Measurements from ENCODE around the gene ATRNL1. TPM values are rescaled to one million over a fixed set of nuclear protein-coding genes. Genes with fewer than 3 reads are reported as not detected.

Gene ATRNL1
- total RNA-seq, 1 experiment from 2014 or later, result 28.7 TPM

DNA sequence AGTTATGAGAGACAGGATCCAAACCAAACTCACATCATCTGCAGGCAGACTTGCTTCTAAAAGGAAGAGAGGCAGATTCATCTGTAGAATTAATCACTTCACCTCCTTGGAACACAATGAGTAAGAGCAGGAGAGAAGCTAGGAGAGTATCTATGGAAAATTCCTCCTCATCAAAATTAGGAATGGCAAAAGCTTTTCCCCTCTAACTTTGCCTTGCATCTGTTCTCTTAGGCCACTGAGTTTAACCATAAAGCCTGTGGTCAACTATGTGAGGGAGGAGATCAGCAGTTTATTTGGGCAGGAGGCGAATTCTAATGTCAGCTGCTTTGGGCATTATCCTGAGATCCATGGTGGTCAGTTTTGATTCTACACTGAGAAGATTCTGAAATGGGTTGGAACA, 618.1 kb downstream of the ATRNL1 start (continued):
- TF ChIP-seq, protein P1, sequence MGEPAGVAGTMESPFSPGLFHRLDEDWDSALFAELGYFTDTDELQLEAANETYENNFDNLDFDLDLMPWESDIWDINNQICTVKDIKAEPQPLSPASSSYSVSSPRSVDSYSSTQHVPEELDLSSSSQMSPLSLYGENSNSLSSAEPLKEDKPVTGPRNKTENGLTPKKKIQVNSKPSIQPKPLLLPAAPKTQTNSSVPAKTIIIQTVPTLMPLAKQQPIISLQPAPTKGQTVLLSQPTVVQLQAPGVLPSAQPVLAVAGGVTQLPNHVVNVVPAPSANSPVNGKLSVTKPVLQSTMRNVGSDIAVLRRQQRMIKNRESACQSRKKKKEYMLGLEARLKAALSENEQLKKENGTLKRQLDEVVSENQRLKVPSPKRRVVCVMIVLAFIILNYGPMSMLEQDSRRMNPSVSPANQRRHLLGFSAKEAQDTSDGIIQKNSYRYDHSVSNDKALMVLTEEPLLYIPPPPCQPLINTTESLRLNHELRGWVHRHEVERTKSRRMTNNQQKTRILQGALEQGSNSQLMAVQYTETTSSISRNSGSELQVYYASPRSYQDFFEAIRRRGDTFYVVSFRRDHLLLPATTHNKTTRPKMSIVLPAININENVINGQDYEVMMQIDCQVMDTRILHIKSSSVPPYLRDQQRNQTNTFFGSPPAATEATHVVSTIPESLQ (CRISPR knock-in tag; IDR thresholded peaks at IDR 0.05), result no peak
- TF ChIP-seq CREB1 (CRISPR knock-in tag; IDR thresholded peaks at IDR 0.05), result no peak
- no peak for TF ChIP-seq IRF2 (CRISPR knock-in tag; IDR thresholded peaks at IDR 0.05; ENCODE audit: borderline replicate concordance, low read depth)
- no peak for TF ChIP-seq FOXP1 (CRISPR knock-in tag; IDR thresholded peaks at IDR 0.05; ENCODE audit: borderline replicate concordance)
- TF ChIP-seq FOXK1 (CRISPR knock-in tag; IDR thresholded peaks at IDR 0.05), result no peak
- no peak for TF ChIP-seq MXD4 (CRISPR knock-in tag; IDR thresholded peaks at IDR 0.05; ENCODE audit: borderline replicate concordance)
- TF ChIP-seq ELF4 (CRISPR knock-in tag; IDR thresholded peaks at IDR 0.05; ENCODE audit: low read depth), result no peak
- TF ChIP-seq, protein P2, sequence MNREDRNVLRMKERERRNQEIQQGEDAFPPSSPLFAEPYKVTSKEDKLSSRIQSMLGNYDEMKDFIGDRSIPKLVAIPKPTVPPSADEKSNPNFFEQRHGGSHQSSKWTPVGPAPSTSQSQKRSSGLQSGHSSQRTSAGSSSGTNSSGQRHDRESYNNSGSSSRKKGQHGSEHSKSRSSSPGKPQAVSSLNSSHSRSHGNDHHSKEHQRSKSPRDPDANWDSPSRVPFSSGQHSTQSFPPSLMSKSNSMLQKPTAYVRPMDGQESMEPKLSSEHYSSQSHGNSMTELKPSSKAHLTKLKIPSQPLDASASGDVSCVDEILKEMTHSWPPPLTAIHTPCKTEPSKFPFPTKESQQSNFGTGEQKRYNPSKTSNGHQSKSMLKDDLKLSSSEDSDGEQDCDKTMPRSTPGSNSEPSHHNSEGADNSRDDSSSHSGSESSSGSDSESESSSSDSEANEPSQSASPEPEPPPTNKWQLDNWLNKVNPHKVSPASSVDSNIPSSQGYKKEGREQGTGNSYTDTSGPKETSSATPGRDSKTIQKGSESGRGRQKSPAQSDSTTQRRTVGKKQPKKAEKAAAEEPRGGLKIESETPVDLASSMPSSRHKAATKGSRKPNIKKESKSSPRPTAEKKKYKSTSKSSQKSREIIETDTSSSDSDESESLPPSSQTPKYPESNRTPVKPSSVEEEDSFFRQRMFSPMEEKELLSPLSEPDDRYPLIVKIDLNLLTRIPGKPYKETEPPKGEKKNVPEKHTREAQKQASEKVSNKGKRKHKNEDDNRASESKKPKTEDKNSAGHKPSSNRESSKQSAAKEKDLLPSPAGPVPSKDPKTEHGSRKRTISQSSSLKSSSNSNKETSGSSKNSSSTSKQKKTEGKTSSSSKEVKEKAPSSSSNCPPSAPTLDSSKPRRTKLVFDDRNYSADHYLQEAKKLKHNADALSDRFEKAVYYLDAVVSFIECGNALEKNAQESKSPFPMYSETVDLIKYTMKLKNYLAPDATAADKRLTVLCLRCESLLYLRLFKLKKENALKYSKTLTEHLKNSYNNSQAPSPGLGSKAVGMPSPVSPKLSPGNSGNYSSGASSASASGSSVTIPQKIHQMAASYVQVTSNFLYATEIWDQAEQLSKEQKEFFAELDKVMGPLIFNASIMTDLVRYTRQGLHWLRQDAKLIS (CRISPR knock-in tag; IDR thresholded peaks at IDR 0.05; ENCODE audit: borderline replicate concordance), result no peak

DNA sequence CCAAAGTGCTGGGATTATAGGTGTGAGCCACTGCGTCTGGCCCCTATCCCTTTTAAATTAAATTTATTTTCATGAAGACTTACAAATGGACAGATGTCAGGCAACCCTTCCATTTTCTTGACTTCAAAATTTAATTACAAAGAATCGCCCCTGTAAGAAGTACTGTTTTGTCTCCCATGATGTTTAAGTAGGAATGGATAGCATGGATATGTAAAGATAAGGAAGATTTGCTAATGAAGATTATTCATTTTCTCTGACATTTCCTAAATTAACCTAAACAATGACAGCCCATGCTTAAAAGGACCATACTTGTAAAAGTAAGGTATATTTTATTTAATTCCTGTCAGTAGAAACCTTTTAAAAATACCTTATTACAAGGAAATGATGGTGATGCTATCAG, 627.0 kb downstream of the ATRNL1 start:
- Mint-ChIP-seq H3K27me3 (ENCODE audit: low read depth) (no peaks in the 10 kb centered on the region), H3K27ac (no peak overlapping the region; the same call in 1 of the 2 replicates), H3K36me3 (no peaks in the 10 kb centered on the region), H3K4me1 (peaks cover 5% of the 10 kb centered on the region; the same call in 1 of the 2 replicates), H3K4me3 (no peak overlapping the region), H3K9me3 (no peaks in the 10 kb centered on the region)
- DNase-seq (ENCODE audit: low spot score) (no peak), ATAC-seq (no peak)
- ChIA-PET POLR2A (no interaction called here), CTCF (no interaction called here)
- TF ChIP-seq, protein P3, sequence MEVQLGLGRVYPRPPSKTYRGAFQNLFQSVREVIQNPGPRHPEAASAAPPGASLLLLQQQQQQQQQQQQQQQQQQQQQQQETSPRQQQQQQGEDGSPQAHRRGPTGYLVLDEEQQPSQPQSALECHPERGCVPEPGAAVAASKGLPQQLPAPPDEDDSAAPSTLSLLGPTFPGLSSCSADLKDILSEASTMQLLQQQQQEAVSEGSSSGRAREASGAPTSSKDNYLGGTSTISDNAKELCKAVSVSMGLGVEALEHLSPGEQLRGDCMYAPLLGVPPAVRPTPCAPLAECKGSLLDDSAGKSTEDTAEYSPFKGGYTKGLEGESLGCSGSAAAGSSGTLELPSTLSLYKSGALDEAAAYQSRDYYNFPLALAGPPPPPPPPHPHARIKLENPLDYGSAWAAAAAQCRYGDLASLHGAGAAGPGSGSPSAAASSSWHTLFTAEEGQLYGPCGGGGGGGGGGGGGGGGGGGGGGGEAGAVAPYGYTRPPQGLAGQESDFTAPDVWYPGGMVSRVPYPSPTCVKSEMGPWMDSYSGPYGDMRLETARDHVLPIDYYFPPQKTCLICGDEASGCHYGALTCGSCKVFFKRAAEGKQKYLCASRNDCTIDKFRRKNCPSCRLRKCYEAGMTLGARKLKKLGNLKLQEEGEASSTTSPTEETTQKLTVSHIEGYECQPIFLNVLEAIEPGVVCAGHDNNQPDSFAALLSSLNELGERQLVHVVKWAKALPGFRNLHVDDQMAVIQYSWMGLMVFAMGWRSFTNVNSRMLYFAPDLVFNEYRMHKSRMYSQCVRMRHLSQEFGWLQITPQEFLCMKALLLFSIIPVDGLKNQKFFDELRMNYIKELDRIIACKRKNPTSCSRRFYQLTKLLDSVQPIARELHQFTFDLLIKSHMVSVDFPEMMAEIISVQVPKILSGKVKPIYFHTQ (CRISPR knock-in tag; IDR thresholded peaks at IDR 0.05), result no peak
- TF ChIP-seq GTF2I (CRISPR knock-in tag; conservative IDR thresholded peaks at IDR 0.05), result no peak
- no peak for TF ChIP-seq FOXP1 (CRISPR knock-in tag; IDR thresholded peaks at IDR 0.05; ENCODE audit: borderline replicate concordance)
- no peak for TF ChIP-seq ZNF317 (CRISPR knock-in tag; IDR thresholded peaks at IDR 0.05; ENCODE audit: borderline replicate concordance, low read depth)
- TF ChIP-seq, protein P4, sequence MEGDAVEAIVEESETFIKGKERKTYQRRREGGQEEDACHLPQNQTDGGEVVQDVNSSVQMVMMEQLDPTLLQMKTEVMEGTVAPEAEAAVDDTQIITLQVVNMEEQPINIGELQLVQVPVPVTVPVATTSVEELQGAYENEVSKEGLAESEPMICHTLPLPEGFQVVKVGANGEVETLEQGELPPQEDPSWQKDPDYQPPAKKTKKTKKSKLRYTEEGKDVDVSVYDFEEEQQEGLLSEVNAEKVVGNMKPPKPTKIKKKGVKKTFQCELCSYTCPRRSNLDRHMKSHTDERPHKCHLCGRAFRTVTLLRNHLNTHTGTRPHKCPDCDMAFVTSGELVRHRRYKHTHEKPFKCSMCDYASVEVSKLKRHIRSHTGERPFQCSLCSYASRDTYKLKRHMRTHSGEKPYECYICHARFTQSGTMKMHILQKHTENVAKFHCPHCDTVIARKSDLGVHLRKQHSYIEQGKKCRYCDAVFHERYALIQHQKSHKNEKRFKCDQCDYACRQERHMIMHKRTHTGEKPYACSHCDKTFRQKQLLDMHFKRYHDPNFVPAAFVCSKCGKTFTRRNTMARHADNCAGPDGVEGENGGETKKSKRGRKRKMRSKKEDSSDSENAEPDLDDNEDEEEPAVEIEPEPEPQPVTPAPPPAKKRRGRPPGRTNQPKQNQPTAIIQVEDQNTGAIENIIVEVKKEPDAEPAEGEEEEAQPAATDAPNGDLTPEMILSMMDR (IDR thresholded peaks at IDR 0.05), result no peak
- TF ChIP-seq, protein P5, sequence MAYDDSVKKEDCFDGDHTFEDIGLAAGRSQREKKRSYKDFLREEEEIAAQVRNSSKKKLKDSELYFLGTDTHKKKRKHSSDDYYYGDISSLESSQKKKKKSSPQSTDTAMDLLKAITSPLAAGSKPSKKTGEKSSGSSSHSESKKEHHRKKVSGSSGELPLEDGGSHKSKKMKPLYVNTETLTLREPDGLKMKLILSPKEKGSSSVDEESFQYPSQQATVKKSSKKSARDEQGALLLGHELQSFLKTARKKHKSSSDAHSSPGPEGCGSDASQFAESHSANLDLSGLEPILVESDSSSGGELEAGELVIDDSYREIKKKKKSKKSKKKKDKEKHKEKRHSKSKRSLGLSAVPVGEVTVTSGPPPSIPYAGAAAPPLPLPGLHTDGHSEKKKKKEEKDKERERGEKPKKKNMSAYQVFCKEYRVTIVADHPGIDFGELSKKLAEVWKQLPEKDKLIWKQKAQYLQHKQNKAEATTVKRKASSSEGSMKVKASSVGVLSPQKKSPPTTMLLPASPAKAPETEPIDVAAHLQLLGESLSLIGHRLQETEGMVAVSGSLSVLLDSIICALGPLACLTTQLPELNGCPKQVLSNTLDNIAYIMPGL (CRISPR knock-in tag; IDR thresholded peaks at IDR 0.05), result no peak
- TF ChIP-seq FOXK1 (CRISPR knock-in tag; IDR thresholded peaks at IDR 0.05), result no peak
- TF ChIP-seq TCF7 (CRISPR knock-in tag; IDR thresholded peaks at IDR 0.05; ENCODE audit: low read depth), result no peak
- no peak for TF ChIP-seq OVOL2 (CRISPR knock-in tag; IDR thresholded peaks at IDR 0.05; ENCODE audit: borderline replicate concordance)
